Measurements from ENCODE around the gene PCDH15. TPM values are rescaled to one million over a fixed set of nuclear protein-coding genes. Genes with fewer than 3 reads are reported as not detected.

The PCDH15 gene
- total and polyA plus RNA-seq, 2 of the 8 experiments (the other 6 are each of a cell fraction or from before 2014, with no cell fraction given): 0.11 TPM; not detected in 1

GRCh38 chr10:54485971-54486370, 315.1 kb downstream of the PCDH15 start:
- no peaks in the 10 kb centered on the region for H3K9me3 ChIP-seq (ENCODE audit: insufficient read depth in 2 of 2, low read depth in 1 of 2, low read length in 1 of 2)
- no peak overlapping the region for H3K18ac ChIP-seq (ENCODE audit: extremely low read depth, low read length)
- no peaks in the 10 kb centered on the region for H3K79me2 ChIP-seq (ENCODE audit: control insufficient read depth in 1 of 2, insufficient read depth in 2 of 2, low read length in 2 of 2)
- no peak overlapping the region for H3K56ac ChIP-seq (replicated peaks; ENCODE audit: insufficient read length, low read depth, low read length)
- no peak overlapping the region for H4K5ac ChIP-seq (ENCODE audit: insufficient read length, low read depth, low read length)
- no peak for FAIRE-seq
- ChIA-PET CTCF (ENCODE audit: partially characterized antibody) (interaction anchor here (0.6 kb wide), 1 partner anchor 1798 kb away, joined by 3 read pairs; no protein-coding TSS in a partner anchor), POLR2A (ENCODE audit: partially characterized antibody) (no interaction called here)
- H4K20me1 ChIP-seq (replicated peaks in 1 of 2; ENCODE audit: control insufficient read depth in 1 of 2, insufficient read depth in 2 of 2, low read length in 2 of 2): no peaks in the 10 kb centered on the region
- H2BK12ac ChIP-seq (ENCODE audit: low read depth, low read length): no peak overlapping the region
- H4K91ac ChIP-seq (replicated peaks; ENCODE audit: insufficient read length, low read length): no peak overlapping the region
- H2BK20ac ChIP-seq (ENCODE audit: low read length): no peak overlapping the region
- H2BK15ac ChIP-seq (ENCODE audit: low read length): no peak overlapping the region
- H3K27me3 ChIP-seq (replicated peaks in 1 of 4; ENCODE audit: control insufficient read depth in 3 of 4, extremely low read depth in 1 of 4, insufficient read depth in 3 of 4, low read length in 3 of 4): no peaks in the 10 kb centered on the region
- no peak overlapping the region for H3K9ac ChIP-seq (replicated peaks in 1 of 4; ENCODE audit: extremely low read depth in 1 of 4, low read depth in 3 of 4, low read length in 3 of 4)
- no peak overlapping the region for H3K4me3 ChIP-seq (ENCODE audit: extremely low read depth in 1 of 4, insufficient read depth in 2 of 4, low read depth in 3 of 4, low read length in 4 of 4)
- no peaks in the 10 kb centered on the region for H3K79me1 ChIP-seq (ENCODE audit: low read depth, low read length)
- H3K27ac ChIP-seq (ENCODE audit: low read depth, low read length): no peak overlapping the region
- no peak overlapping the region for H2AFZ ChIP-seq (ENCODE audit: low read length)
- H3K4me2 ChIP-seq (ENCODE audit: insufficient read depth in 1 of 2, low read depth in 2 of 2, low read length in 2 of 2): no peak overlapping the region
- H3K4ac ChIP-seq (replicated peaks; ENCODE audit: insufficient read length, low read depth, low read length): no peak overlapping the region
- H3K23me2 ChIP-seq (ENCODE audit: low read depth, low read length): no peaks in the 10 kb centered on the region
- DNase-seq (ENCODE audit: low read depth in 1 of 2, low spot score in 2 of 2): no peak
- H3K23ac ChIP-seq (ENCODE audit: insufficient read length): no peak overlapping the region
- no peak overlapping the region for H3K14ac ChIP-seq (ENCODE audit: insufficient read length)
- H2BK120ac ChIP-seq (replicated peaks; ENCODE audit: low read depth, low read length): no peak overlapping the region
- no peak overlapping the region for H4K8ac ChIP-seq (ENCODE audit: extremely low read depth, insufficient read depth, low read length)
- H2BK5ac ChIP-seq (ENCODE audit: low read depth, low read length): no peak overlapping the region
- H3K4me1 ChIP-seq (replicated peaks in 1 of 4; ENCODE audit: control insufficient read depth in 3 of 4, insufficient read depth in 4 of 4, low read length in 3 of 4): no peaks in the 10 kb centered on the region
- no peaks in the 10 kb centered on the region for H3K36me3 ChIP-seq (ENCODE audit: control insufficient read depth in 2 of 4, insufficient read depth in 4 of 4, low read length in 3 of 4)
- 94% methylated on average over 2 of the region's 2 CpGs; no CpG with 5 or more reads in 1 of the 2 experiments for WGBS, 2 experiments (ENCODE audit: extremely low coverage in 1 of 2, insufficient coverage in 1 of 2, insufficient read length in 1 of 2, insufficient replicate concordance in 2 of 2, low coverage in 1 of 2, low lambda C conversion rate in 2 of 2, missing lambda C conversion rate in 1 of 2)
- H2AK5ac ChIP-seq (ENCODE audit: low read depth, low read length): no peak overlapping the region
- TF ChIP-seq CEBPB (IDR thresholded peaks at IDR 0.05; ENCODE audit: low read depth, low read length) (no peak), BACH1 (IDR thresholded peaks at IDR 0.05; ENCODE audit: low read length) (no peak), CBX5 (IDR thresholded peaks at IDR 0.05; ENCODE audit: low read depth, low read length) (no peak)
